Dedifferentiated amniotic fluid mesenchymal stem cell (primary cell): ENCODE results near the gene BTBD19.
"Not testable (repeated sequence)": the region's sequence is repeated elsewhere in the genome, so short reads cannot be mapped to it uniquely, and the experiment has no call there.

Experiments
- DNase-seq: peaks from one replicate; pipeline ENCODE4 v3.0.0-alpha.2; 2016; ENCODE audit errors: extremely low spot score

BTBD19 gene

DNA sequence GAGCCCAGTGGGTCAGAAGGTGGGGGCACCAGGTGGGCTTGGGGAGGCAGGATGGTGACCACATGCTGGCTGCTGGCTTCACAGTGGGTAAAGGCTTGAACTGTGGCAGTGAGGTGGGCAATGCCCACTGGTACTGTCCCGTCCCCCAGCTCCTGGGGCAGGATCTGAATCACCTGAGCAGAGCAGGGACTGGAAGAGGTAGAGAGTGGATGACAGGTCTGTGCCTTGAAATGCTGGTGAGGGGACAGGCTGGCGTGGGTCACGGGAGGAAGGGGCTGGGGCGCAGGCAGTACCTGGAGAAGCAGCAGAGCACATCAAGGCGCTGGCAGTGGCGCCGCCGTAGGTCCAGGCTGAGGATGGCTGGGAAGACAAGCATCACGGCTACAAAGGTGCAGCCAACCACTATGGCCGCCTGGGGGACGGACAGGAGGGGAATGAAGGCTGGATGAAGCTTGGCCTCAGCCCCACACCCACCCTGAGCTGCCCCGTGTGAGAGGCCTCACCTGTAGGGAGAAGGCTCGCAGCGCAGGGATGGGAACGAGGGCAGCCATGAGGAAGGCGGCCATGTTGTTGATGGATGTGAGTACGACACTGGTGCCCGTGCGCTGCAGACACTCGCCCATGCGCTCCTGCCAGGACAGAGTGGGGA, 19.8 kb downstream of the BTBD19 start:
- no peak for DNase-seq

DNA sequence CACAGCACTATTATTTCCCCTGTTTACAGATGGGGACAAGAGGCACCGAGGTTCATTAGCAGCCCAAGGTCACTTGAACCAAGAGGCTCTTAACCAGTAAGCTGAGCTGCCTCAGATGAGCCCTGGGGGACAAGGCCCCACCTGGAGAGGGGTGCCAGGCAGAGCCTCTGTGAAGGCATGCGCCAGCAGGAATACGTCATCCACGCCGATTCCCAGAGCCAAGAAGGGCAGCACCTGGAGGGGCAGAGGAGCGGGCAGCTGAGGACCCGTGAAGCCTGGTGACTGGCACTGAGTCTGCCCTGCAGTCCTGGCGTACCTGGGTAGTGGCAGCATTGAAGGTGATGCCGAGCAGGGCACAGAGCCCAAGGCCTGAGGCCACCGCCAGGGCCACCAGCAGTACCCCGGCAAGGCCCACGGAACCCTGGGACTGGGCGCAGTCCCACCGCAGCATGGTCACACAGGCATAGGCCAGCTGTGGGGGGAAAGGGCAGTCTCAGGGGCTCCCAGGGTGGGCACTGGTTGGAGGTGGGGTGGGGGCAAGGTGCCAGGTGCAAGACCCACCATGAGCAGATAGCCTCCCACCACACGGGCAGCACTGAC, 20.6 kb downstream of the BTBD19 start:
- no peak for DNase-seq

DNA sequence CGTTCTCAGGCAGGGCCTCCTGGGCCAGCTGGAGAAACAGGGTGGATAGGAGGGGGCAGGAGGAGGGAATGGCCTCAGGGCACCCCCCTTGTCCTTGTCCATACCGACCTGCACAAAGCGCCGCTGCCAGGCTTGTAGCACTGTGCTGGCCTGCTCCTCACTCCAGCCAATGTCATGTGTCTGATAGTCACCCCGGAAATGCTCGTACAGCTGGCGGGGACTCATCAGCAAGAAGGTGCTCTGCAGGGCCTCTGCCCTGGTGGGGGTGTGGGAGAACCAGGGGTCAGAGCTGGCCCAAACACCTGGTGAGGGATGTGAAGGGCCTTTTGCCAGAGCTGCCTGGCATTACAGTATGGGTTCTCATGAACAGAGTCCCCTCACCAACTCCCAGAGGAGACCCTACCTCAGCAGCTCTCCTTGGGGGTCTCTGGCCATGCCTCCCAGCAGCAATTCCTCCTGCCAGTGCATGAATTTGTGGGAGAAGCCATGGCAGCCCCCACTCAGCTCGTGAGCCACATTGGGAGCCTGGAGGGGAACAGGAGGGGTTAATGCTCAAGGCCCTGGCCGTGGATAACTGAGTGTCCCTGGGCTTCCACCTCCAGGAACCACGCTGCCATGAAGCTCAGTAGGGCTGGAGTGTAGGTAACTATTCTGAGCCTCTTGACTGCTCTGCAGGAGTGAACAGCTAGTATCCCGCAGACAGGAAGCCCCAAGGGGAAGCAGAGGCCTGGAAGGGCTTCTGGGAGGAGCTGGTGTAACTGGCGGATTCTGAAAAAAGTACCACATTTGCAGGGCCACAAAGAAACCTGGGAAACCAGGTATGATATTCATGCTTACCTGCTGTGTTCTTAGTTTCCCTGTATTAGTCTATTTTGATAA, 21.4 kb downstream of the BTBD19 start:
- no peak for DNase-seq

DNA sequence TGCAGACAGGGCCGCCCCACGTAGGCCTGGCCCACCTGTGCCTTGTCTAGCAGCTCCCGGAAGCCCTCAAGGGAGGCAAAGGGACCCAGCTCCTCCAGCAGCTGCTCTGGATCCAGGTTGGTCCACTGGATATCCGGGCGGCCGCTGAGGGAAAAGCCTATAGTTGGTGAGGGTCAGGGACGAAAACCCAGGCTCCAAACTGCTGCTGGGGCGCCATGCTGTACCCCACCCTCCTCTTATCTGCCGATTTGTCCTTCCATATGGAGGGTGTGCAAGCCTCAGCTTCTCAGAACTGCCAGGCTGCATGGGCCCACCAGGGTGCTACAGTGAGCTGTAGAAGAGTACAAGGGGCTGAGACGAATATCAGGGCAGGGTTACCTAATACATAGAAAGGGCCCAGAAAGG, 22.6 kb downstream of the BTBD19 start:
- DNase-seq: no peak

- no peak for DNase-seq
These were observed 23.2 kb downstream of the BTBD19 start for GRCh38 chr1:44831516-44831915.

DNA sequence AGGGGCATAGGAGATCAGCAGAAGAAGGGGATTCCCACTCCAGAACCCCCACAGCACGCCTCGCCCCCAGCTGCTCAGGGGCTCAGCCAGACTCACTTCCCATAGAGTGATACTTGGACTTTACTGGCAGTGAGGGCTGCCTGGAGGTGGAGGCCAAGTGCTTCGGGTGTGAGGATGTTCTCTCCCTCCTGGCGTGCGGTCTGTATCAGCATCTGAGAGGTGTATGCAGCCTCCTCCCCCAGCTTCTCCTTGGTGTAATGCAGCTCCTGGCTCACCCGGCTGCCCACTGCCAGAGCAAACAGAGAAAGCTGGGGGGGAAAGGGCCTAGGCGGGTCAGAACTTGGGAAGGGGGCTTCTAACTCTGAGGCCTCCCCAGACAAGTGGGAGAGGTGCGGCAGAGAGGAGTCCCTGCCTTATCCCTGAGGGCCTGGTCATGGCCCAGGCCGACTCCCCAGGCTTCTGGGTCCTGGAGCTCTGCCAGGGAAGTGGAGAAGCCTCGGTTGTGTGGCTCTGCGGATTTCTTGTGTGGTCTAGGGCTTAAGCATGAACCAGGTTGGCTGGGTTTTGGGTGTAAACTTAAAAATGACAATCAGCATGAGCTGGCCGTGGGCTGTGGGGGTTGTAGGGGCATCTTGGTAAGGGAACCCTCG, 23.9 kb downstream of the BTBD19 start:
- DNase-seq: no peak

DNA sequence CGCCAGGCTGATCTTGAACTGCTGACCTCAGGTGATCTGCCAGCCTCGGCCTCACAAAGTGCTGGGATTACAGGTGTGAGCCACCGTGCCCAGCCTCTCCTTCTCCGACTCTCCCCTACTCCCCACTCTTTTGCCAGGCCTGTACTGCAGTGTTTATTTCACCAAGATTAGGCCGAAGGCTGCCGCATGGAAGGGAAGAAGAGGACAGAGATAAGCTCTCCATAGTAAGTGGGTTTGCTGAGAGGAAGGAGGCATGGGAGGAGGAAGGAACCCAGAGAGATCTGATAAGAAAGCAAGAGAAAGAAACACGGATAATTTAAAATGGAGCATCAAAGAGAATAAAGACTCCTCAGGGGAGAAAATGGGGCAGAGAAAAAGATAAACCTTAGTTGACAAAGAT, 26.0 kb downstream of the BTBD19 start:
- DNase-seq: no peak

- peak; percentile 82 for DNase-seq
These were observed 27.7 kb downstream of the BTBD19 start for GRCh38 chr1:44835738-44836675.

DNA sequence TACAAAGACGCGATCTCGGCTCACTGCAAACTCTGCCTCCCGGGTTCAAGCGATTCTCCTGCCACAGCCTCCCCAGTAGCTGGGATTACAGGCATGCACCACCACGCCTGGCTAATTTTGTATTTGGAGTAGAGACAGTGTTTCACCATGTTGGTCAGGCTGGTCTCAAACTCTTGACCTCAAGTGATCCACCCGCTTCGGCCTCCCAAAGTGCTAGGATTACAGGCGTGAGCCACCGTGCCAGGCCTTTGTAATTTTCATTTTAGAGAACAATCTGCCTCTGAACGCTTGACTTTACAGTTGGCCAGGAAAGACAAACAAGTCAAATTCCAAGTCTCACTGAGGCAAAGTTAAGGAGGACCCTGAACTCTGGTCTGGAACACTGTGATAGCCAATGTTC, 30.0 kb downstream of the BTBD19 start:
- not testable (repeated sequence) for DNase-seq

- no peak for DNase-seq
These were observed 31.3 kb downstream of the BTBD19 start for GRCh38 chr1:44839576-44839975.

DNA sequence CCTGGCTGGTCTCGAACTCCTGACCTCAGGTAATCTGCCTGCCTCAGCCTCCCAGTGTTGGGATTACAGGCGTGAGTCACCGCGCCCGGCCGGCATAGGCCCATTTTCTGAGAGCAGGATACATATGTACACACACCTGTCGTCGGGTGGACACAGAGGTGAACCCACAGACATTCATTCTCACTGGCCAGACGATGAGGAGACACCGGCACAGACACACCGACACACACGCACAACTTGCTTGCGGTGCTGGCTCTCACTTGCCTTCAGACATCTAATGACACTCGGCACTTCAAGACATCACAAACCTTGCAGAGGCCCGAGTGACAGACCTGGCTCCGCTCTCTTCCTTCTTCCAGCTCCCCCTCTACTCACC, 34.2 kb downstream of the BTBD19 start:
- no peak for DNase-seq

- peak; percentile 27 for DNase-seq
These were observed 34.7 kb downstream of the BTBD19 start, which contains the start of gene PTCH2 for GRCh38 chr1:44842862-44843655. Gene PTCH2 (minus strand): TSS chr1:44843253. CDS start chr1:44842932, 321 bp downstream.

- no peak for DNase-seq
These were observed 38.7 kb downstream of the BTBD19 start for GRCh38 chr1:44846985-44847384.

DNA sequence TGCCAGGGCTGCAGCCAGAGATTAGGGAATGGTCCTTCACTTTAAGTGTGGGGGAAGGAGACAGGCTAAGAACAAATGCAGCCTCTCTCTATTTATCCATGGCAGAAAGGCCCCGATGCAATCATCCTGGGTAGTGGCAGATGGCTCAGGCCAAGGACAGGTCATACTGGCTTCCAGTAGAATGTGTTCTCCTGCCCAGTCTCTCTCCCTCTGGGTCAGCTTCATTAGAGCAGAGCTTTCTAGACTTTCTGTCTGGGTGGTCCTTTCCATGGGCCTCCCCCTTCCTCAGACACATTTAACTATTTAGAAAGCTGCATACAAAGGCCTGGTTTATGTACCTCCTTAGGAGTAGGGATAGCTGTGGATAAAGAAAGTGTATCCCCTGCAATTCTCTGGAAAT, 39.5 kb downstream of the BTBD19 start:
- DNase-seq: no peak

- no peak for DNase-seq
These were observed 40.3 kb downstream of the BTBD19 start for GRCh38 chr1:44848456-44849181.

- no peak for DNase-seq
These were observed 41.3 kb downstream of the BTBD19 start for GRCh38 chr1:44849575-44850132.

GRCh38 chr1:44851308-44851707, 43.0 kb downstream of the BTBD19 start:
- no peak for DNase-seq

- DNase-seq: no peak
These were observed 44.9 kb downstream of the BTBD19 start for GRCh38 chr1:44853201-44853600.

- no peak for DNase-seq
These were observed 46.6 kb downstream of the BTBD19 start for GRCh38 chr1:44854970-44855369.
